Urothelium cell line (cell line): ENCODE measurements around the gene MCF2L2.
"Not testable (repeated sequence)": the region's sequence is repeated elsewhere in the genome, so short reads cannot be mapped to it uniquely, and the experiment has no call there.

ENCODE experiments used
- DNase-seq: peaks from one replicate; pipeline ENCODE4 v3.0.0; 2011; ENCODE audit warnings: low spot score, mixed read lengths
- FAIRE-seq: peaks from 2 replicates; lab custom pipeline; 2011; peaks lifted over from hg19 to GRCh38; lab: Jason Lieb, UNC

The MCF2L2 gene

GRCh38 chr3:183428447-183429211 is at the start of gene MCF2L2:
TSS of gene MCF2L2 (minus strand) at chr3:183428619. CDS start at chr3:183427977, 642 bp downstream.
- DNase-seq (peak; percentile 89), FAIRE-seq (no peak)

- no peak for FAIRE-seq
- DNase-seq: no peak
These were observed 49.5 kb upstream of the MCF2L2 start for GRCh38 chr3:183477801-183478456.

- not testable (repeated sequence) for DNase-seq, FAIRE-seq
These were observed 47.3 kb upstream of the MCF2L2 start for GRCh38 chr3:183475764-183476162.

- DNase-seq (no peak), FAIRE-seq (no peak)
These were observed 46.8 kb upstream of the MCF2L2 start for GRCh38 chr3:183475016-183475763.

- no peak for FAIRE-seq
- no peak for DNase-seq
These were observed 45.5 kb upstream of the MCF2L2 start for GRCh38 chr3:183473969-183474368.

- DNase-seq (no peak), FAIRE-seq (no peak)
These were observed 43.7 kb upstream of the MCF2L2 start for GRCh38 chr3:183472155-183472554.

GRCh38 chr3:183468424-183468823 is 40.0 kb upstream of the MCF2L2 start:
- FAIRE-seq (no peak), DNase-seq (no peak)

GRCh38 chr3:183466575-183466974 is 38.2 kb upstream of the MCF2L2 start:
- no peak for DNase-seq

GRCh38 chr3:183465710-183466109 is 37.3 kb upstream of the MCF2L2 start:
- FAIRE-seq, DNase-seq: not testable (repeated sequence)

More at GRCh38 chr3:183466575-183466974, 38.2 kb upstream of the MCF2L2 start:
- no peak for FAIRE-seq

- no peak for DNase-seq
- no peak for FAIRE-seq
These were observed 36.1 kb upstream of the MCF2L2 start for GRCh38 chr3:183464480-183464879.

GRCh38 chr3:183460081-183461055 is 31.9 kb upstream of the MCF2L2 start:
- DNase-seq (no peak), FAIRE-seq (no peak)

- DNase-seq (peak; percentile 32), FAIRE-seq (no peak)
These were observed 26.7 kb upstream of the MCF2L2 start for GRCh38 chr3:183455089-183455488.

GRCh38 chr3:183454064-183454463 is 25.6 kb upstream of the MCF2L2 start:
- no peak for FAIRE-seq

GRCh38 chr3:183449791-183450190 is 21.4 kb upstream of the MCF2L2 start:
- DNase-seq: no peak
- FAIRE-seq: no peak

More at GRCh38 chr3:183454064-183454463, 25.6 kb upstream of the MCF2L2 start:
- no peak for DNase-seq

GRCh38 chr3:183449391-183449790 is 21.0 kb upstream of the MCF2L2 start:
- no peak for FAIRE-seq
- DNase-seq: peak; percentile 20

- no peak for DNase-seq
- no peak for FAIRE-seq
These were observed 20.1 kb upstream of the MCF2L2 start for GRCh38 chr3:183448369-183449128.

GRCh38 chr3:183447206-183448001 is 19.0 kb upstream of the MCF2L2 start:
- peak; percentile 92 for DNase-seq
- FAIRE-seq: peak; percentile 92

- no peak for DNase-seq
- FAIRE-seq: no peak
These were observed 18.4 kb upstream of the MCF2L2 start for GRCh38 chr3:183446838-183447205.

- FAIRE-seq (no peak), DNase-seq (no peak)
These were observed 16.3 kb upstream of the MCF2L2 start for GRCh38 chr3:183444748-183445147.
